ENCODE data around the gene COL18A1. TPM values are rescaled to one million over a fixed set of nuclear protein-coding genes. Genes with fewer than 3 reads are reported as not detected.

The COL18A1 gene
- total and polyA plus RNA-seq, 9 of the 15 experiments (the other 6 are each of a cell fraction or from before 2014, with no cell fraction given) = 0.14 to 16.4 (median 2.0) TPM

DNA sequence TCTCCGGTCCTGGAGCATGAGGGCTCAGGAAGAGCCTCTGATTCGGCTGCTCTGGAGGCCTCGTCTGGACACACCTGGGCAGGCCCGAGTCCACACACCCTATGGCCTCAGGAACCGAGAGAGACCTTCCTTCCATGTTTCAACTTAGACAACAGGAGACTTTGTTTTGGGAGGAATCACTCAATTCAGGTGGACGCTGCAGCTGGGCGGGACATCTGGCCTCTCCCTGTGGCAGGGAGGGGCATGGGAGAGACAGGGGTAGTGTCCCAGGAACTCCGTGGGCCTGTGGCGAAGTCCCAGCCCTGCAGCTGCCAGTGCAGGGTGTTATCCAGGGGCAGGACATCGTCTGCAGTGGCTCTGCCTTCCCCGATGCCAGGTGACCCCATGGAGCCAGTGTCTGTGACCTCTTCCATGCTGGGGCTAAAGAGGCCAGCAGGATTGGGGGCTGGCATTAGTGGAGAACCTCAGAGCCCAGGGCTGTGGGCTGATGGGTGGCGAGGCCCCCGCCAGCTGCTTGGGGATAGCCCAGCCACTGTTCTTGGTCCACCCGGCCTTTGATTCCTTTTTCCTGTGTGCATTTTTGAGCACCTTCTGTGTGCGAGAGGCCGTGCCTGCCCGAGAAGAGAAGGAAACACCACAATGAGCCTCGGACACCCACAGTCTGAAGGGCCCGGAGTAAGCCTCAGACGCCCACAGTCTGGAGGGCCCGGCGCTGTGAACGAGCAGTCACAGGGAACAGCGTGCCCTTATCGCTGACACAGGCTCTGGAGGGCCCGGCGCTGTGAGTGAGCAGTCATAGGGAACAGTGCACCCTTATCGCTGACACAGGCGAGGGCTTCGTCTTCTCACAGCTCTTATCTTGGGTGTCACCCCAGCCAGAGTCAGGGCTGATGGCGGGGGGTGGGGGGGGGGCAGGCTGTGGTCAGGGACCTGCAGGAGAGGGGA is 6.2 kb downstream of the COL18A1 start (continued):
- TF ChIP-seq, protein P1, sequence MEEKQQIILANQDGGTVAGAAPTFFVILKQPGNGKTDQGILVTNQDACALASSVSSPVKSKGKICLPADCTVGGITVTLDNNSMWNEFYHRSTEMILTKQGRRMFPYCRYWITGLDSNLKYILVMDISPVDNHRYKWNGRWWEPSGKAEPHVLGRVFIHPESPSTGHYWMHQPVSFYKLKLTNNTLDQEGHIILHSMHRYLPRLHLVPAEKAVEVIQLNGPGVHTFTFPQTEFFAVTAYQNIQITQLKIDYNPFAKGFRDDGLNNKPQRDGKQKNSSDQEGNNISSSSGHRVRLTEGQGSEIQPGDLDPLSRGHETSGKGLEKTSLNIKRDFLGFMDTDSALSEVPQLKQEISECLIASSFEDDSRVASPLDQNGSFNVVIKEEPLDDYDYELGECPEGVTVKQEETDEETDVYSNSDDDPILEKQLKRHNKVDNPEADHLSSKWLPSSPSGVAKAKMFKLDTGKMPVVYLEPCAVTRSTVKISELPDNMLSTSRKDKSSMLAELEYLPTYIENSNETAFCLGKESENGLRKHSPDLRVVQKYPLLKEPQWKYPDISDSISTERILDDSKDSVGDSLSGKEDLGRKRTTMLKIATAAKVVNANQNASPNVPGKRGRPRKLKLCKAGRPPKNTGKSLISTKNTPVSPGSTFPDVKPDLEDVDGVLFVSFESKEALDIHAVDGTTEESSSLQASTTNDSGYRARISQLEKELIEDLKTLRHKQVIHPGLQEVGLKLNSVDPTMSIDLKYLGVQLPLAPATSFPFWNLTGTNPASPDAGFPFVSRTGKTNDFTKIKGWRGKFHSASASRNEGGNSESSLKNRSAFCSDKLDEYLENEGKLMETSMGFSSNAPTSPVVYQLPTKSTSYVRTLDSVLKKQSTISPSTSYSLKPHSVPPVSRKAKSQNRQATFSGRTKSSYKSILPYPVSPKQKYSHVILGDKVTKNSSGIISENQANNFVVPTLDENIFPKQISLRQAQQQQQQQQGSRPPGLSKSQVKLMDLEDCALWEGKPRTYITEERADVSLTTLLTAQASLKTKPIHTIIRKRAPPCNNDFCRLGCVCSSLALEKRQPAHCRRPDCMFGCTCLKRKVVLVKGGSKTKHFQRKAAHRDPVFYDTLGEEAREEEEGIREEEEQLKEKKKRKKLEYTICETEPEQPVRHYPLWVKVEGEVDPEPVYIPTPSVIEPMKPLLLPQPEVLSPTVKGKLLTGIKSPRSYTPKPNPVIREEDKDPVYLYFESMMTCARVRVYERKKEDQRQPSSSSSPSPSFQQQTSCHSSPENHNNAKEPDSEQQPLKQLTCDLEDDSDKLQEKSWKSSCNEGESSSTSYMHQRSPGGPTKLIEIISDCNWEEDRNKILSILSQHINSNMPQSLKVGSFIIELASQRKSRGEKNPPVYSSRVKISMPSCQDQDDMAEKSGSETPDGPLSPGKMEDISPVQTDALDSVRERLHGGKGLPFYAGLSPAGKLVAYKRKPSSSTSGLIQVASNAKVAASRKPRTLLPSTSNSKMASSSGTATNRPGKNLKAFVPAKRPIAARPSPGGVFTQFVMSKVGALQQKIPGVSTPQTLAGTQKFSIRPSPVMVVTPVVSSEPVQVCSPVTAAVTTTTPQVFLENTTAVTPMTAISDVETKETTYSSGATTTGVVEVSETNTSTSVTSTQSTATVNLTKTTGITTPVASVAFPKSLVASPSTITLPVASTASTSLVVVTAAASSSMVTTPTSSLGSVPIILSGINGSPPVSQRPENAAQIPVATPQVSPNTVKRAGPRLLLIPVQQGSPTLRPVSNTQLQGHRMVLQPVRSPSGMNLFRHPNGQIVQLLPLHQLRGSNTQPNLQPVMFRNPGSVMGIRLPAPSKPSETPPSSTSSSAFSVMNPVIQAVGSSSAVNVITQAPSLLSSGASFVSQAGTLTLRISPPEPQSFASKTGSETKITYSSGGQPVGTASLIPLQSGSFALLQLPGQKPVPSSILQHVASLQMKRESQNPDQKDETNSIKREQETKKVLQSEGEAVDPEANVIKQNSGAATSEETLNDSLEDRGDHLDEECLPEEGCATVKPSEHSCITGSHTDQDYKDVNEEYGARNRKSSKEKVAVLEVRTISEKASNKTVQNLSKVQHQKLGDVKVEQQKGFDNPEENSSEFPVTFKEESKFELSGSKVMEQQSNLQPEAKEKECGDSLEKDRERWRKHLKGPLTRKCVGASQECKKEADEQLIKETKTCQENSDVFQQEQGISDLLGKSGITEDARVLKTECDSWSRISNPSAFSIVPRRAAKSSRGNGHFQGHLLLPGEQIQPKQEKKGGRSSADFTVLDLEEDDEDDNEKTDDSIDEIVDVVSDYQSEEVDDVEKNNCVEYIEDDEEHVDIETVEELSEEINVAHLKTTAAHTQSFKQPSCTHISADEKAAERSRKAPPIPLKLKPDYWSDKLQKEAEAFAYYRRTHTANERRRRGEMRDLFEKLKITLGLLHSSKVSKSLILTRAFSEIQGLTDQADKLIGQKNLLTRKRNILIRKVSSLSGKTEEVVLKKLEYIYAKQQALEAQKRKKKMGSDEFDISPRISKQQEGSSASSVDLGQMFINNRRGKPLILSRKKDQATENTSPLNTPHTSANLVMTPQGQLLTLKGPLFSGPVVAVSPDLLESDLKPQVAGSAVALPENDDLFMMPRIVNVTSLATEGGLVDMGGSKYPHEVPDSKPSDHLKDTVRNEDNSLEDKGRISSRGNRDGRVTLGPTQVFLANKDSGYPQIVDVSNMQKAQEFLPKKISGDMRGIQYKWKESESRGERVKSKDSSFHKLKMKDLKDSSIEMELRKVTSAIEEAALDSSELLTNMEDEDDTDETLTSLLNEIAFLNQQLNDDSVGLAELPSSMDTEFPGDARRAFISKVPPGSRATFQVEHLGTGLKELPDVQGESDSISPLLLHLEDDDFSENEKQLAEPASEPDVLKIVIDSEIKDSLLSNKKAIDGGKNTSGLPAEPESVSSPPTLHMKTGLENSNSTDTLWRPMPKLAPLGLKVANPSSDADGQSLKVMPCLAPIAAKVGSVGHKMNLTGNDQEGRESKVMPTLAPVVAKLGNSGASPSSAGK (IDR thresholded peaks at IDR 0.05) = peak; percentile 89
- TF ChIP-seq, protein P2, sequence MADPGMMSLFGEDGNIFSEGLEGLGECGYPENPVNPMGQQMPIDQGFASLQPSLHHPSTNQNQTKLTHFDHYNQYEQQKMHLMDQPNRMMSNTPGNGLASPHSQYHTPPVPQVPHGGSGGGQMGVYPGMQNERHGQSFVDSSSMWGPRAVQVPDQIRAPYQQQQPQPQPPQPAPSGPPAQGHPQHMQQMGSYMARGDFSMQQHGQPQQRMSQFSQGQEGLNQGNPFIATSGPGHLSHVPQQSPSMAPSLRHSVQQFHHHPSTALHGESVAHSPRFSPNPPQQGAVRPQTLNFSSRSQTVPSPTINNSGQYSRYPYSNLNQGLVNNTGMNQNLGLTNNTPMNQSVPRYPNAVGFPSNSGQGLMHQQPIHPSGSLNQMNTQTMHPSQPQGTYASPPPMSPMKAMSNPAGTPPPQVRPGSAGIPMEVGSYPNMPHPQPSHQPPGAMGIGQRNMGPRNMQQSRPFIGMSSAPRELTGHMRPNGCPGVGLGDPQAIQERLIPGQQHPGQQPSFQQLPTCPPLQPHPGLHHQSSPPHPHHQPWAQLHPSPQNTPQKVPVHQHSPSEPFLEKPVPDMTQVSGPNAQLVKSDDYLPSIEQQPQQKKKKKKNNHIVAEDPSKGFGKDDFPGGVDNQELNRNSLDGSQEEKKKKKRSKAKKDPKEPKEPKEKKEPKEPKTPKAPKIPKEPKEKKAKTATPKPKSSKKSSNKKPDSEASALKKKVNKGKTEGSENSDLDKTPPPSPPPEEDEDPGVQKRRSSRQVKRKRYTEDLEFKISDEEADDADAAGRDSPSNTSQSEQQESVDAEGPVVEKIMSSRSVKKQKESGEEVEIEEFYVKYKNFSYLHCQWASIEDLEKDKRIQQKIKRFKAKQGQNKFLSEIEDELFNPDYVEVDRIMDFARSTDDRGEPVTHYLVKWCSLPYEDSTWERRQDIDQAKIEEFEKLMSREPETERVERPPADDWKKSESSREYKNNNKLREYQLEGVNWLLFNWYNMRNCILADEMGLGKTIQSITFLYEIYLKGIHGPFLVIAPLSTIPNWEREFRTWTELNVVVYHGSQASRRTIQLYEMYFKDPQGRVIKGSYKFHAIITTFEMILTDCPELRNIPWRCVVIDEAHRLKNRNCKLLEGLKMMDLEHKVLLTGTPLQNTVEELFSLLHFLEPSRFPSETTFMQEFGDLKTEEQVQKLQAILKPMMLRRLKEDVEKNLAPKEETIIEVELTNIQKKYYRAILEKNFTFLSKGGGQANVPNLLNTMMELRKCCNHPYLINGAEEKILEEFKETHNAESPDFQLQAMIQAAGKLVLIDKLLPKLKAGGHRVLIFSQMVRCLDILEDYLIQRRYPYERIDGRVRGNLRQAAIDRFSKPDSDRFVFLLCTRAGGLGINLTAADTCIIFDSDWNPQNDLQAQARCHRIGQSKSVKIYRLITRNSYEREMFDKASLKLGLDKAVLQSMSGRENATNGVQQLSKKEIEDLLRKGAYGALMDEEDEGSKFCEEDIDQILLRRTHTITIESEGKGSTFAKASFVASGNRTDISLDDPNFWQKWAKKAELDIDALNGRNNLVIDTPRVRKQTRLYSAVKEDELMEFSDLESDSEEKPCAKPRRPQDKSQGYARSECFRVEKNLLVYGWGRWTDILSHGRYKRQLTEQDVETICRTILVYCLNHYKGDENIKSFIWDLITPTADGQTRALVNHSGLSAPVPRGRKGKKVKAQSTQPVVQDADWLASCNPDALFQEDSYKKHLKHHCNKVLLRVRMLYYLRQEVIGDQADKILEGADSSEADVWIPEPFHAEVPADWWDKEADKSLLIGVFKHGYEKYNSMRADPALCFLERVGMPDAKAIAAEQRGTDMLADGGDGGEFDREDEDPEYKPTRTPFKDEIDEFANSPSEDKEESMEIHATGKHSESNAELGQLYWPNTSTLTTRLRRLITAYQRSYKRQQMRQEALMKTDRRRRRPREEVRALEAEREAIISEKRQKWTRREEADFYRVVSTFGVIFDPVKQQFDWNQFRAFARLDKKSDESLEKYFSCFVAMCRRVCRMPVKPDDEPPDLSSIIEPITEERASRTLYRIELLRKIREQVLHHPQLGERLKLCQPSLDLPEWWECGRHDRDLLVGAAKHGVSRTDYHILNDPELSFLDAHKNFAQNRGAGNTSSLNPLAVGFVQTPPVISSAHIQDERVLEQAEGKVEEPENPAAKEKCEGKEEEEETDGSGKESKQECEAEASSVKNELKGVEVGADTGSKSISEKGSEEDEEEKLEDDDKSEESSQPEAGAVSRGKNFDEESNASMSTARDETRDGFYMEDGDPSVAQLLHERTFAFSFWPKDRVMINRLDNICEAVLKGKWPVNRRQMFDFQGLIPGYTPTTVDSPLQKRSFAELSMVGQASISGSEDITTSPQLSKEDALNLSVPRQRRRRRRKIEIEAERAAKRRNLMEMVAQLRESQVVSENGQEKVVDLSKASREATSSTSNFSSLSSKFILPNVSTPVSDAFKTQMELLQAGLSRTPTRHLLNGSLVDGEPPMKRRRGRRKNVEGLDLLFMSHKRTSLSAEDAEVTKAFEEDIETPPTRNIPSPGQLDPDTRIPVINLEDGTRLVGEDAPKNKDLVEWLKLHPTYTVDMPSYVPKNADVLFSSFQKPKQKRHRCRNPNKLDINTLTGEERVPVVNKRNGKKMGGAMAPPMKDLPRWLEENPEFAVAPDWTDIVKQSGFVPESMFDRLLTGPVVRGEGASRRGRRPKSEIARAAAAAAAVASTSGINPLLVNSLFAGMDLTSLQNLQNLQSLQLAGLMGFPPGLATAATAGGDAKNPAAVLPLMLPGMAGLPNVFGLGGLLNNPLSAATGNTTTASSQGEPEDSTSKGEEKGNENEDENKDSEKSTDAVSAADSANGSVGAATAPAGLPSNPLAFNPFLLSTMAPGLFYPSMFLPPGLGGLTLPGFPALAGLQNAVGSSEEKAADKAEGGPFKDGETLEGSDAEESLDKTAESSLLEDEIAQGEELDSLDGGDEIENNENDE (IDR thresholded peaks at IDR 0.05; ENCODE audit: low read depth, low read length) = no peak
